Right lobe of liver (tissue), 4 donors: ENCODE measurements around the gene NOS1AP.

Experiments
- POLR2A ChIP-seq: fragments of 450-650 bp; IDR thresholded peaks from one replicate; pipeline ENCODE4 v1.6.1; 2017; ENCODE audit warnings: antibody characterized with exemption, mild to moderate bottlenecking
- TF ChIP-seq, protein P1 (sequence below), 4 donors: fragments of 200-600 bp in 3 of 4; fragments of 450-650 bp in 1 of 4; IDR thresholded peaks; one replicate each; pipeline versions ENCODE4 v1.5.1 to v1.8.0; 2016 to 2022; ENCODE audit warnings: antibody characterized with exemption in 4 of 4, mild to moderate bottlenecking in 2 of 4
- donor health status: DM: no; HTN: no; CAD: no.
- donor health status: DM: no; HTN: no; CAD: no.
- donor health status: DM: no; HTN: yes; CAD: no.

DNA sequence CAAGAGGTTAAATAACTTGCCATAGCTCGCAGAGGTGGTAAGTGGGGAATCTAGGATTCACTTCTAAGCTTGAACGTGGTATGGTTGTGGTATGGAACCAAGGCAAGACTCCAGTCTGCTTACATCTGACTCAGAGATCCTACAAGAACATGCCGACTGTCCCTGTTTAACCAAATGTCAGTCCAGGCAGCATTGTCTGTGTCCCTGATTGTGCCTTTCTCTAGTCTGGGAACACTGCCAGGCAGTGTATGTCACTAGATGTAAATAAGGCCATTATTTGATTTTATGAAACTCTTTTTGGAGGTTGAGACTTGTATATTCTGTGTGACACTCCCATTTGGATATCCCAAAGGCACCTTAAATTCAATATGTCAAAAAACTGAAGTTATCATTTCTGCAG is 96.0 kb downstream of the NOS1AP start:
- TF ChIP-seq, protein P1, sequence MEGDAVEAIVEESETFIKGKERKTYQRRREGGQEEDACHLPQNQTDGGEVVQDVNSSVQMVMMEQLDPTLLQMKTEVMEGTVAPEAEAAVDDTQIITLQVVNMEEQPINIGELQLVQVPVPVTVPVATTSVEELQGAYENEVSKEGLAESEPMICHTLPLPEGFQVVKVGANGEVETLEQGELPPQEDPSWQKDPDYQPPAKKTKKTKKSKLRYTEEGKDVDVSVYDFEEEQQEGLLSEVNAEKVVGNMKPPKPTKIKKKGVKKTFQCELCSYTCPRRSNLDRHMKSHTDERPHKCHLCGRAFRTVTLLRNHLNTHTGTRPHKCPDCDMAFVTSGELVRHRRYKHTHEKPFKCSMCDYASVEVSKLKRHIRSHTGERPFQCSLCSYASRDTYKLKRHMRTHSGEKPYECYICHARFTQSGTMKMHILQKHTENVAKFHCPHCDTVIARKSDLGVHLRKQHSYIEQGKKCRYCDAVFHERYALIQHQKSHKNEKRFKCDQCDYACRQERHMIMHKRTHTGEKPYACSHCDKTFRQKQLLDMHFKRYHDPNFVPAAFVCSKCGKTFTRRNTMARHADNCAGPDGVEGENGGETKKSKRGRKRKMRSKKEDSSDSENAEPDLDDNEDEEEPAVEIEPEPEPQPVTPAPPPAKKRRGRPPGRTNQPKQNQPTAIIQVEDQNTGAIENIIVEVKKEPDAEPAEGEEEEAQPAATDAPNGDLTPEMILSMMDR (IDR thresholded peaks at IDR 0.05), result no peak
- no peak for TF ChIP-seq POLR2A
